A549 (cell line): ENCODE results near the gene ANKS4B. TPM values are rescaled to one million over a fixed set of nuclear protein-coding genes. Genes with fewer than 3 reads are reported as not detected.
"Not testable (repeated sequence)": the region's sequence is repeated elsewhere in the genome, so short reads cannot be mapped to it uniquely, and the experiment has no call there.

Source experiments
- ATAC-seq, 2 experiments: fragments of 200-7000 bp in 1 of 2; fragments of >200 bp in 1 of 2; cut with Nextera tagmentation in 1 of 2; cut with Tn5 transposase in 1 of 2; 3 replicates each; pipeline versions ENCODE4 v1.8.0 to v1.9.1; 2018 to 2020; ENCODE audit warnings: mild to moderate bottlenecking in 1 of 2, moderate library complexity in 1 of 2
- CTCF ChIA-PET: fragments of 300-600 bp; sonication (Branson Sonifier 250); formaldehyde crosslinking; extraction: SDS; loops from one replicate; lab custom pipeline; 2021; ENCODE audit warnings: antibody characterized with exemption, inconsistent platforms; lab: Yijun Ruan, JAX
- POLR2A ChIA-PET: fragments of 350-600 bp; formaldehyde crosslinking; extraction: SDS; loops from one replicate; lab custom pipeline; 2021; ENCODE audit warnings: antibody characterized with exemption, inconsistent platforms; lab: Yijun Ruan, JAX
- DNase-seq, 2 experiments: peaks; one replicate each; pipeline versions ENCODE4 v3.0.0 to v3.0.0-alpha.2; 2011 to 2016; ENCODE audit warnings: low read depth in 1 of 2, low spot score in 1 of 2
- FAIRE-seq: peaks from 2 replicates; lab custom pipeline; 2011; peaks lifted over from hg19 to GRCh38; lab: Jason Lieb, UNC
- H3K27ac ChIP-seq, 2 experiments: fragments of >200 bp; sonication (Bioruptor Twin); formaldehyde crosslinking; 3 replicates each; pipeline ENCODE4 v1.5.1; 2016 to 2017
- H3K4me1 ChIP-seq: fragments of >200 bp; sonication (Bioruptor Twin); formaldehyde crosslinking; 3 replicates; pipeline ENCODE4 v1.6.1; 2016
- H3K4me2 ChIP-seq: fragments of >200 bp; sonication (Bioruptor Twin); formaldehyde crosslinking; 3 replicates; pipeline ENCODE4 v1.6.1; 2016
- H3K4me3 ChIP-seq: fragments of >200 bp; sonication (Bioruptor Twin); formaldehyde crosslinking; 3 replicates; pipeline ENCODE4 v1.5.1; 2016
- H3K9me3 ChIP-seq: fragments of >200 bp; sonication (Bioruptor Twin); formaldehyde crosslinking; 3 replicates; pipeline ENCODE4 v1.6.1; 2016
- BCL3 ChIP-seq: fragments of >200 bp; sonication (Bioruptor Twin); formaldehyde crosslinking; IDR thresholded peaks from 3 replicates; pipeline ENCODE4 v1.6.1; 2016
- BHLHE40 ChIP-seq: IDR thresholded peaks from 2 replicates; pipeline ENCODE4 v1.6.1; 2012; ENCODE audit warnings: low read depth, low read length, inconsistent platforms
- CBX8 ChIP-seq: fragments of 200-600 bp; sonication (generic); IDR thresholded peaks from 2 replicates; pipeline ENCODE4 v1.6.1; 2016
- CHD2 ChIP-seq: fragments of 150-350 bp; IDR thresholded peaks from 2 replicates; pipeline ENCODE4 v1.6.1; 2014; ENCODE audit warnings: low read length; ENCODE audit not compliant: partially characterized antibody
- E2F6 ChIP-seq: IDR thresholded peaks from 2 replicates; pipeline ENCODE4 v1.6.1; 2012; ENCODE audit warnings: low read depth, borderline replicate concordance
- EHMT2 ChIP-seq: fragments of 200-600 bp; sonication (generic); IDR thresholded peaks from 2 replicates; pipeline ENCODE4 v1.6.1; 2016; ENCODE audit warnings: antibody characterized with exemption, low read depth, mild to moderate bottlenecking, moderate library complexity
- ELK1 ChIP-seq: fragments of 150-350 bp; IDR thresholded peaks from 2 replicates; pipeline ENCODE4 v1.6.1; 2014; ENCODE audit warnings: low read depth, mild to moderate bottlenecking, low read length
- GATA3 ChIP-seq: IDR thresholded peaks from 2 replicates; pipeline ENCODE4 v1.6.1; 2012; ENCODE audit warnings: borderline replicate concordance
- HDAC2 ChIP-seq: fragments of 200-600 bp; sonication (generic); IDR thresholded peaks from 2 replicates; pipeline ENCODE4 v1.6.1; 2016
- HEYL ChIP-seq: fragments of 250-450 bp; sonication (Bioruptor Pico); IDR thresholded peaks from 2 replicates; pipeline ENCODE4 v1.8.0; 2021; ENCODE audit warnings: mild to moderate bottlenecking, moderate library complexity
- HOXA7 ChIP-seq: fragments of 250-450 bp; sonication (Bioruptor Pico); IDR thresholded peaks from 2 replicates; pipeline ENCODE4 v1.5.0; 2020; ENCODE audit warnings: mild to moderate bottlenecking, moderate library complexity
- JUN ChIP-seq, 2 experiments: fragments of >200 bp; sonication (Bioruptor Twin); formaldehyde crosslinking; IDR thresholded peaks; 2 replicates in 1 of 2; 3 replicates in 1 of 2; pipeline ENCODE4 v1.6.1; 2016 to 2017
- JUNB ChIP-seq: fragments of >200 bp; sonication (Bioruptor Twin); formaldehyde crosslinking; IDR thresholded peaks from 2 replicates; pipeline ENCODE4 v1.6.1; 2016
- KDM1A ChIP-seq: fragments of 200-600 bp; sonication (generic); IDR thresholded peaks from 2 replicates; pipeline ENCODE4 v1.6.1; 2016; ENCODE audit warnings: low read depth, mild to moderate bottlenecking
- KDM5A ChIP-seq: fragments of 200-600 bp; sonication (generic); IDR thresholded peaks from 2 replicates; pipeline ENCODE4 v1.6.1; 2016; ENCODE audit warnings: antibody characterized with exemption, mild to moderate bottlenecking
- MAFK ChIP-seq: fragments of 450-650 bp; IDR thresholded peaks from 2 replicates; pipeline ENCODE4 v1.6.1; 2014; ENCODE audit not compliant: partially characterized antibody
- MAX ChIP-seq: IDR thresholded peaks from 2 replicates; pipeline ENCODE4 v1.6.1; 2012
- NFE2L2 ChIP-seq: fragments of 150-350 bp; conservative IDR thresholded peaks from 2 replicates; pipeline ENCODE4 v1.6.1; 2014; ENCODE audit warnings: low read length
- NR3C1 ChIP-seq: fragments of >200 bp; sonication (Bioruptor Twin); formaldehyde crosslinking; IDR thresholded peaks from 3 replicates; pipeline ENCODE4 v1.6.1; 2017
- PBX3 ChIP-seq: IDR thresholded peaks from 2 replicates; pipeline ENCODE4 v1.6.1; 2012
- PHF8 ChIP-seq: fragments of 200-600 bp; sonication (generic); IDR thresholded peaks from 2 replicates; pipeline ENCODE4 v1.6.1; 2016; ENCODE audit warnings: low read depth, mild to moderate bottlenecking, antibody characterized with exemption, moderate library complexity, borderline replicate concordance
- RARB ChIP-seq: fragments of 250-450 bp; sonication (Bioruptor Pico); IDR thresholded peaks from 2 replicates; pipeline ENCODE4 v1.8.0; 2021; ENCODE audit warnings: mild to moderate bottlenecking, moderate library complexity
- SREBF2 ChIP-seq: fragments of 450-650 bp; IDR thresholded peaks from 2 replicates; pipeline ENCODE4 v1.6.1; 2014; ENCODE audit warnings: mild to moderate bottlenecking, moderate library complexity
- TP53 ChIP-seq: fragments of 250-450 bp; sonication (Bioruptor Pico); IDR thresholded peaks from 2 replicates; pipeline ENCODE4 v1.5.0; 2021; ENCODE audit warnings: mild to moderate bottlenecking, moderate library complexity
- ZFP36 ChIP-seq: fragments of 450-650 bp; IDR thresholded peaks from 2 replicates; pipeline ENCODE4 v1.6.1; 2014; ENCODE audit warnings: borderline replicate concordance; ENCODE audit not compliant: partially characterized antibody
- WGBS: methylation state at CpG from one replicate; pipeline ENCODE4 v1.1.6; 2017; ENCODE audit errors: missing lambda C conversion rate; 5-methylcytosine and 5-hydroxymethylcytosine counted together
- polyA plus RNA-seq, 4 experiments: library from polyadenylated mRNA; depleted of rRNA in 3 of 4; stranded (reverse); fragments of >200 nt; fragmentation: RNase III in 1 of 4; extraction: RNeasy Plus Mini Kit Qiagen cat#74134 plus additional on column Dnase treatment in 1 of 4; gene quantifications; 2 replicates in 3 of 4; 3 replicates in 1 of 4; pipeline ENCODE4 v1.2.3, GENCODE V29; 2011 to 2017
- TF ChIP-seq, protein P1 (sequence below): fragments of 450-650 bp; IDR thresholded peaks from 2 replicates; pipeline ENCODE4 v1.6.1; 2014; ENCODE audit warnings: antibody characterized with exemption
- TF ChIP-seq, protein P2 (sequence below): fragments of >200 bp; sonication (Bioruptor Twin); formaldehyde crosslinking; IDR thresholded peaks from 2 replicates; pipeline ENCODE4 v1.6.1; 2016
- TF ChIP-seq, protein P3 (sequence below): fragments of 250-450 bp; sonication (Bioruptor Pico); IDR thresholded peaks from 2 replicates; pipeline ENCODE4 v1.5.0; 2021; ENCODE audit warnings: mild to moderate bottlenecking, moderate library complexity, borderline replicate concordance

The ANKS4B gene
- polyA plus RNA-seq, 2 of the 4 experiments (the other 2 are of a cell fraction), result 0.27 to 1.8 TPM

DNA sequence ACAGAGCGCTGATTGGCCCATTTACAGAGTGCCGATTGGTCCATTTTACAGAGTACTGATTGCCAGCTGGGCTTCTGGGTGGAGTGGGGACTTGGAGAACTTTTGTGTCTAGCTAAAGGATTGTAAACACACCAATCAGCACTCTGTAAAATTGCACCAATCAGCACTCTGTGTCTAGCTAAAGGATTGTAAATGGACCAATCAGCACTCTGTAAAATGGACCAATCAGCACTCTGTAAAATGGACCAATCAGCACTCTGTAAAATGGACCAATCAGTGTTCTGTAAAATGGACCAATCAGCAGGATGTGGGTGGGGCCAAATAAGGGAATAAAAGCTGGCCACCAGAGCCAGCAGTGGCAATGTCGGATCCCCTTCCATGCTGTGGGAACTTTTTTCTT lies 56.3 kb downstream of the ANKS4B start:
- ATAC-seq, FAIRE-seq, H3K4me2 ChIP-seq, DNase-seq, H3K4me1 ChIP-seq, H3K27ac ChIP-seq, POLR2A ChIA-PET, H3K4me3 ChIP-seq: not testable (repeated sequence)
- 80% methylated on average over 3 of the region's 3 CpGs for WGBS
- peaks cover 10% of the 10 kb centered on the region; the same call in 2 of the 3 replicates for H3K9me3 ChIP-seq
- CTCF ChIA-PET, result interaction anchor here (1.0 to 2.1 kb wide), 3 partner anchors 9 to 12 kb away, joined by 3 to 7 read pairs (median 5); partner anchors contain the start of gene CRYM
- peak; percentile 73 for TF ChIP-seq MAFK

GRCh38 chr16:21300309-21301167 lies 67.0 kb downstream of the ANKS4B start:
- Histone ChIP-seq H3K4me1 (peaks cover 30% of the 10 kb centered on the region), H3K9me3 (no peaks in the 10 kb centered on the region), H3K4me3 (peak overlapping the region; percentile 63), H3K27ac (peak overlapping the region; percentile 82 to 93), H3K4me2 (peak overlapping the region; percentile 90)
- DNase-seq, result peak; percentile 96 to 99
- POLR2A ChIA-PET, result interaction anchor here (0.9 to 2.3 kb wide), 15 partner anchors 10 to 1137 kb away, joined by 3 to 32 read pairs (median 5); partner anchors contain the start of genes ERI2, LDAF1 and REXO5
- FAIRE-seq, result peak; percentile 98
- CTCF ChIA-PET, result interaction anchor here (0.6 to 4.5 kb wide), 55 partner anchors 9 to 1073 kb away, joined by 3 to 141 read pairs (median 4); partner anchors contain the start of genes ANKS4B, CRYM, ERI2 and LDAF1
- WGBS, result 3% methylated on average over 35 of the region's 36 CpGs
- ATAC-seq, result peak; percentile 86 to 89
- TF ChIP-seq, protein P1, sequence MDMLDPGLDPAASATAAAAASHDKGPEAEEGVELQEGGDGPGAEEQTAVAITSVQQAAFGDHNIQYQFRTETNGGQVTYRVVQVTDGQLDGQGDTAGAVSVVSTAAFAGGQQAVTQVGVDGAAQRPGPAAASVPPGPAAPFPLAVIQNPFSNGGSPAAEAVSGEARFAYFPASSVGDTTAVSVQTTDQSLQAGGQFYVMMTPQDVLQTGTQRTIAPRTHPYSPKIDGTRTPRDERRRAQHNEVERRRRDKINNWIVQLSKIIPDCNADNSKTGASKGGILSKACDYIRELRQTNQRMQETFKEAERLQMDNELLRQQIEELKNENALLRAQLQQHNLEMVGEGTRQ, result no peak; the same call in 1 of the 2 replicates
- TF ChIP-seq ZFP36, result no peak
- TF ChIP-seq ELK1, result no peak
- TF ChIP-seq BCL3, result peak; percentile 35; the same call in 1 of the 3 replicates
- peak; percentile 95 for TF ChIP-seq BHLHE40
- TF ChIP-seq GATA3, result no peak
- no peak for TF ChIP-seq CBX8
- peak; percentile 70 for TF ChIP-seq E2F6
- TF ChIP-seq CHD2, result no peak
- TF ChIP-seq EHMT2, result no peak
- TF ChIP-seq NFE2L2, result no peak
- TF ChIP-seq TP53 (CRISPR knock-in tag), result no peak
- TF ChIP-seq, protein P2, sequence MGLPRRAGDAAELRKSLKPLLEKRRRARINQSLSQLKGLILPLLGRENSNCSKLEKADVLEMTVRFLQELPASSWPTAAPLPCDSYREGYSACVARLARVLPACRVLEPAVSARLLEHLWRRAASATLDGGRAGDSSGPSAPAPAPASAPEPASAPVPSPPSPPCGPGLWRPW, result no peak
- TF ChIP-seq, protein P3, sequence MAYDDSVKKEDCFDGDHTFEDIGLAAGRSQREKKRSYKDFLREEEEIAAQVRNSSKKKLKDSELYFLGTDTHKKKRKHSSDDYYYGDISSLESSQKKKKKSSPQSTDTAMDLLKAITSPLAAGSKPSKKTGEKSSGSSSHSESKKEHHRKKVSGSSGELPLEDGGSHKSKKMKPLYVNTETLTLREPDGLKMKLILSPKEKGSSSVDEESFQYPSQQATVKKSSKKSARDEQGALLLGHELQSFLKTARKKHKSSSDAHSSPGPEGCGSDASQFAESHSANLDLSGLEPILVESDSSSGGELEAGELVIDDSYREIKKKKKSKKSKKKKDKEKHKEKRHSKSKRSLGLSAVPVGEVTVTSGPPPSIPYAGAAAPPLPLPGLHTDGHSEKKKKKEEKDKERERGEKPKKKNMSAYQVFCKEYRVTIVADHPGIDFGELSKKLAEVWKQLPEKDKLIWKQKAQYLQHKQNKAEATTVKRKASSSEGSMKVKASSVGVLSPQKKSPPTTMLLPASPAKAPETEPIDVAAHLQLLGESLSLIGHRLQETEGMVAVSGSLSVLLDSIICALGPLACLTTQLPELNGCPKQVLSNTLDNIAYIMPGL (CRISPR knock-in tag), result no peak
- peak; percentile 56; the same call in 1 of the 2 replicates for TF ChIP-seq KDM5A
- no peak for TF ChIP-seq SREBF2
- TF ChIP-seq MAX, result peak; percentile 56
- TF ChIP-seq KDM1A, result no peak
- peak; percentile 36; the same call in 1 of the 2 replicates for TF ChIP-seq PHF8
- TF ChIP-seq HEYL (CRISPR knock-in tag), result no peak
- peak; percentile 74 for TF ChIP-seq JUNB
- no peak for TF ChIP-seq MAFK
- TF ChIP-seq PBX3, result no peak
- no peak for TF ChIP-seq HOXA7
- TF ChIP-seq HDAC2, result no peak
- TF ChIP-seq RARB (CRISPR knock-in tag), result no peak
- TF ChIP-seq NR3C1, result no peak
- peak; percentile 15 to 33; a peak in 1 of 5 replicates for TF ChIP-seq JUN (IDR thresholded peaks at IDR 0.05)
